ES-I3 (cell line): ENCODE data around the gene HMOX2.

ENCODE experiments used
- H3K36me3 ChIP-seq: 2 replicates; pipeline ENCODE4 v1.6.1; 2013; ENCODE audit warnings: mild to moderate bottlenecking, low read length, control low read depth, moderate library complexity; ENCODE audit not compliant: insufficient read depth
- H3K4me1 ChIP-seq: 2 replicates; pipeline ENCODE4 v1.6.1; 2013; ENCODE audit warnings: mild to moderate bottlenecking, control low read depth, low read length; ENCODE audit not compliant: insufficient read depth
- H3K9ac ChIP-seq: 2 replicates; pipeline ENCODE4 v1.6.1; 2013; ENCODE audit warnings: low read depth, mild to moderate bottlenecking, low read length, moderate library complexity
- H3K9me3 ChIP-seq: 2 replicates; pipeline ENCODE4 v1.6.1; 2013; ENCODE audit warnings: mild to moderate bottlenecking, low read length, moderate library complexity; ENCODE audit not compliant: control insufficient read depth, insufficient read depth

Gene HMOX2

GRCh38 chr16:4452674-4453073 is 23.5 kb upstream of the HMOX2 start:
- no peaks in the 10 kb centered on the region for H3K4me1 ChIP-seq
- peaks cover 23% of the 10 kb centered on the region for H3K36me3 ChIP-seq
- H3K9ac ChIP-seq = no peak overlapping the region

DNA sequence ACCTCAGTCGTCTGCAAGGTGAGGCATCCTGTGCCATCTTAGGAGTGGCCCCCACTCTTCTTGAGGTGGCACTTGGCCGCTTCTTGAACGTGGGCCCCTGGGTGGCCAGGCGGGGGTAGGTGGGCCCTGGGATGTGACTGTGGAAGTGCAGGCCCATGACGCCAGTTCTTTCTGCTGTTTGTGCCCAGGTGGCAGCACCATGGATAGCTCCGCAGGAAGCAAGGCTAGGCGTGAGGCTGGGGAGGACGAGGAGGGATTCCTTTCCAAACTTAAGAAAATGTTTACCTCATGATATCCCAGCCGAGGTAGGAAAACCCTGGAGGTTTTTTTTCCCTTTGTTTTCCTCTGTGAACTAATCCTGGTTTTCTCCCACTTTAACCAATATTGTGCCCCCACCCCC is 21.6 kb upstream of the HMOX2 start:
- Histone ChIP-seq H3K9ac (no peak overlapping the region), H3K9me3 (no peaks in the 10 kb centered on the region), H3K36me3 (peaks cover 22% of the 10 kb centered on the region), H3K4me1 (no peaks in the 10 kb centered on the region)

More at GRCh38 chr16:4452674-4453073, 23.5 kb upstream of the HMOX2 start:
- H3K9me3 ChIP-seq = no peaks in the 10 kb centered on the region

GRCh38 chr16:4455081-4455480 is 21.1 kb upstream of the HMOX2 start:
- Histone ChIP-seq H3K9me3 (no peaks in the 10 kb centered on the region), H3K36me3 (peaks cover 20% of the 10 kb centered on the region), H3K4me1 (no peaks in the 10 kb centered on the region), H3K9ac (no peak overlapping the region)

- Histone ChIP-seq H3K36me3 (peaks cover 18% of the 10 kb centered on the region), H3K9ac (no peak overlapping the region), H3K9me3 (no peaks in the 10 kb centered on the region), H3K4me1 (peaks cover 3% of the 10 kb centered on the region)
Measured at GRCh38 chr16:4455951-4456350, 20.2 kb upstream of the HMOX2 start.

DNA sequence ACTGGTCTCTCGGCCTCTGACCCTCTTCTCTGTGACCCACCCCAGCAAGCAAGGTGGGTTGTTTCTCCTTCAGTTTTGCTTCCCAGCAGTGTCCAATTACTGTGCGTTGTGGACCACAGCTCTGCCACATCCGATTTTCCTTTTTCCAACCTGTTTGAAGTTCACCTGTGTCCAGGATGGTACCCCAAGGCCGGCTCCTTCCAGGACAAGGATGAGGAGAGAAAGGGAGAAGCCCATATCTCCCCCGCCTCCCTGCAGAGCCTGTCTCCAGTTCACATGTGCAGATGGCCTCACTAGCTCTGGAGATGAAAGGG is 15.3 kb upstream of the HMOX2 start:
- peaks cover 6% of the 10 kb centered on the region for H3K4me1 ChIP-seq
- H3K36me3 ChIP-seq = peaks cover 13% of the 10 kb centered on the region
- no peaks in the 10 kb centered on the region for H3K9me3 ChIP-seq
- no peak overlapping the region for H3K9ac ChIP-seq

DNA sequence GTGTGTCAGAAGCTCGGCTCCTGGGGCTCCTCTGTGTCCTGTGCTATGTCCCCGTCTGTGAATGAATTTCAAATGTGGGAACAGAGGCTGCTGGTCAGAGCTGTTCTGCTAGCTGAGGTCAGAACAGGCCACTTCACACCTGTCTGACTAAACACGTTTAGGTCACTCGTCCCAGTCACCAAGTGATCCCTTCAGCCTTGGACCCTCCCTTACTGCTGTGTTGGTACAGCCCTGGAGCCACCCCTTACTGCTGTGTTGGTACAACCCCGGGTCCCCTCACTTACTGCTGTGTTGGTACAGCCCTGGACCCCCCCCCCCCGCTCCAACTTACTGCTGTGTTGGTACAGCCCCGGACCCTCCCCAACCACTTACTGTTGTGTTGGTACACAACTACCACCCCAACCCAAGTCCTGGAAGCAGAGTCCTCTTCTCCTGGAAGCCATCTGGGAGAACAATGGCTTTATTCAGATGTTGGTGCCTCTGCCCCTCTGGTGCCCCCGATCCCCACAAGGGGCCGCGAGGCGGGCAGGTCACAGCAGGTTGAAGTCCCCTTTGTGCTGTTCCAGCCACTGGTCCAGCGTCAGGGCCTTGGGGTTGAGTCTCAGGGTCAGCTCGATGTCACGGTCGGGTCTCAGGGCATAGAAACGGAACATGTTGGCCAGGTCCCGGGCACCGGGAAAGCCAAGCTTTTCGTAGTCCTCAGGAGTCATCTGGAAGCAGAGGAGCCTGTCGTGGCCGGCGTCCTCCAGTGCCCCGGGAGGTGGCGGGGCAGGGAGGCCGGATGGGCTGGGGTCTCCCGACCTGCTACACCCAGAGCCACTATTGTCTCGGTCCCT is 14.7 kb upstream of the HMOX2 start:
- peaks cover 6% of the 10 kb centered on the region for H3K4me1 ChIP-seq

GRCh38 chr16:4463522-4464163 is 12.6 kb upstream of the HMOX2 start:
- H3K9me3 ChIP-seq = no peaks in the 10 kb centered on the region
- H3K4me1 ChIP-seq = peaks cover 6% of the 10 kb centered on the region
- peaks cover 19% of the 10 kb centered on the region for H3K36me3 ChIP-seq
- H3K9ac ChIP-seq = no peak overlapping the region

More for the DNA sequence above, 14.7 kb upstream of the HMOX2 start:
- Histone ChIP-seq H3K36me3 (peaks cover 15% of the 10 kb centered on the region), H3K9ac (no peak overlapping the region), H3K9me3 (no peaks in the 10 kb centered on the region)

DNA sequence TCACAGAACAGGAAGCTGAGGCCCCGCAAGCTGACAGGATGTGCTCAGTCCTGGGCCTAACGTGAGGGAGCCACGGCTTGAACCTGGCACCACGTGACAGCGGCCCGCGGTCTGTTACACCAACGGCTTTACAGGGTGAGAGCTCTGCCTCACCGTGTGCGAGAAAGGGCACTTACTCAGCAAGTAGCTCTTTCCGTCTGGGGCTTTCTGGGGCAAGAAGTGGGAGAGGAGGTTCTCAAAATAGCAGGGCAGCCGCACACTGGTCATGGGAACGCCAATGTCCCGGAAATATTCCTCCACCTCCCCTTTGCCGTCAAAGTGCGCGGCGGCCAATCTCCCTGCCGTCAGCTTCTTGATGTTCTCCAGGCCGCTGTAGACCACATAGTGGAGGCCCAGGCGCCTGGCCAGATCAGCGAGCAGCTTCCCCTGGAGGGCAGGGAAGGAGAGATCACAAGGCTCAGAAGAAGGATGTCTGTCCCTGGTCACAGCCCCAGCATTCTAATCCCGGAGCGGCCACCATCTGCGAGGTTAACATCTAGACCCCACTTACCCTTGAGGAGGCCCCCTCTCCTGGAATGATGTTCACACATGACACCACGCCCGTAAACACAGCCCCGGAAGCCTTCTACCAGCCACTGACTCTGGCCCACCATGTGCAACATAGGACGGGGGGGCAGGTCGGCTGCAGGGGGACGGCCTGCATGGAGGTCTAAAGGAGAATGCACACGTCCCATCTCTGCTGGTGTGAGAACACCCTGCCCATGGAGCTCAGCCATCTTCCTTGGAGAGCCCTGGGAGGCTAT is 10.0 kb upstream of the HMOX2 start:
- Histone ChIP-seq H3K9me3 (no peaks in the 10 kb centered on the region), H3K36me3 (peaks cover 26% of the 10 kb centered on the region), H3K9ac (no peak overlapping the region), H3K4me1 (peaks cover under 1% of the 10 kb centered on the region)

DNA sequence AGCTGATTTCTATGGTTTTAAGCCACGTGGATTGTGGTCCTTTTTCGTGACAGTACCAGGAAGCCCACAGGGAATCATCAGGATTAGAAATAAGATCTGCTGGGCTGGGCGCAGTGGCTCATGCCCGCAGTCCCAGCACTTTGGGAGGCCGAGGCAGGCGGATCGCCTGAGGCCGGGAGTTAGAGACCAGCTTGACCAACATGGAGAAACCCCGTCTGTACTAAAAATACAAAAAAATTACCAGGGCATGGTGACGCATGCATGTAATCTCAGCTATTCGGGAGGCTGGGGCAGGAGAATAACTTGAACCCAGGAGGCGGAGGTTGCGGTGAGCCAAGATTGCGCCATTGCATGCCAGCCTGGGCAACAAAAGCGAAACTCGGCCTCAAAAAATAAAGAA is 8.3 kb upstream of the HMOX2 start:
- Histone ChIP-seq H3K4me1 (no peaks in the 10 kb centered on the region), H3K36me3 (peaks cover 26% of the 10 kb centered on the region), H3K9me3 (no peaks in the 10 kb centered on the region), H3K9ac (no peak overlapping the region)

DNA sequence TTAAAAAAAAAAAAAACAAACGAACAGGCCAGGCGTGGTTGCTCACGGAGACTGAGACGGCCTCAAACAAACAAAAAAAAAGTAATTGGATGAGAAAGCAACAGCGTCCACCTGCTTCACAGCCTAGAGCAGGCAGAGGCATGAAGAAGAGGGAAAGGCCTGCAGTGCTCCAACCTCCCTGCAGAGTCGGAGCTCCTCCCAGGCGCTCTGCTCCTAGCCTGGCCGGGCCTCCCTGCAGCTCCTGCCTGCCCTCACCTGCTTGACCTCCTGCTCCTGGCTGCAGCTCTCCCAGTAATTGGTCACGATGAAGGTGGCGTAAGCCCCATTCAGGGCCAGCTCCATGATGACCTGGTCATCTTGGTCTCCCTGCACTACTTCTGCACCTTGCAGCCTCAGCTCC is 7.2 kb upstream of the HMOX2 start:
- Histone ChIP-seq H3K9ac (no peak overlapping the region), H3K36me3 (peaks cover 24% of the 10 kb centered on the region), H3K9me3 (no peaks in the 10 kb centered on the region)

DNA sequence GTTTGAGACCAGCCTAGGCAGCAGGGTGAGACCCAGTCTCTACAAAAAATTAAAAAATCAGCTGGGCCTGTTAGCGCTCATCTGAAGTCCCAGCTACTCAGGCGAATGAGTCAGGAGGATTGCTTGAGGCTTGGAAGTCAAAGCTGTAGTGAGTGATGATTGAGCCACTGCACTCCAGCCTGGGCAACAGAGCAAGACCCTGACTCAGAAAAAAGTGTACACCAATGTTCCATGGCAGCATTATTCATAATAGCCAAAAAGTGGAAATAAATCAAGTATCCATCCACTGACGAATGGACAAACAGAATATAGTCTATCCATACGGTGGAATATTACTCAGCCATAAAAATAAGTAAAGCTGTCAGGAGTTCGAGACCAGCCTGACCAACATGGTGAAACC is 4.3 kb upstream of the HMOX2 start:
- H3K4me1 ChIP-seq = 0 out of 2 replicates have a peak, but pooled peaks cover 2% of the 10 kb centered on the region
- H3K36me3 ChIP-seq = peaks cover 12% of the 10 kb centered on the region
- no peak overlapping the region for H3K9ac ChIP-seq
- no peaks in the 10 kb centered on the region; the same call in 1 of the 2 replicates for H3K9me3 ChIP-seq

More for the DNA sequence above, 7.2 kb upstream of the HMOX2 start:
- H3K4me1 ChIP-seq = no peaks in the 10 kb centered on the region

GRCh38 chr16:4472880-4473279 is 3.3 kb upstream of the HMOX2 start:
- Histone ChIP-seq H3K4me1 (peaks cover 5% of the 10 kb centered on the region), H3K9ac (no peak overlapping the region), H3K36me3 (peaks cover 12% of the 10 kb centered on the region; the same call in 1 of the 2 replicates), H3K9me3 (no peaks in the 10 kb centered on the region; the same call in 1 of the 2 replicates)

GRCh38 chr16:4474192-4474961 is 1.8 kb upstream of the HMOX2 start, which contains the start of gene NMRAL1:
TSS of gene NMRAL1 (minus strand) at chr16:4474625. CDS start at chr16:4474132, 493 bp downstream.
- Histone ChIP-seq H3K4me1 (peaks cover 10% of the 10 kb centered on the region), H3K9me3 (no peaks in the 10 kb centered on the region; the same call in 1 of the 2 replicates), H3K36me3 (no peaks in the 10 kb centered on the region), H3K9ac (peak within 1 kb of the TSS; percentile 77)

DNA sequence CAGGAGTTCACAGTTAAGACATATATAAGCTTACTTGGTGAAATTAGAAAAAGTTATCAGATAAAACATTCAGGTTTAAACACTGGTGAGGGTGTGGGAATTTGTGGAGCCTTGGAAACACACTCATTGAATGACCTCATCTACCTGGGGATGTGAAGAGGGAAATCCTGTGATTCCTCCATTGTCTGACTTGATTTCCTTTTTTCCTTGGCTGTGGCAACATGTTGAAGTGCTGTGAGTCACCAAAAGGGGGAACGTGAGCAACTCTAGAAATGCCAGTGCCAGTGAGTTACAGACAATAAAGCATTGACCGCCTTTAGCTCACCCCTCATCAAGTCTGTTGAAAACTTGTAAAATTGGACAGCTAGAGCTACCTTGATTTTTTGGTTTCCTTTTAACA is 1.8 kb downstream of the HMOX2 start:
- H3K9me3 ChIP-seq = no peaks in the 10 kb centered on the region; the same call in 1 of the 2 replicates
- peaks cover 10% of the 10 kb centered on the region for H3K4me1 ChIP-seq
- H3K36me3 ChIP-seq = no peaks in the 10 kb centered on the region
- H3K9ac ChIP-seq = peak overlapping the region; percentile 71; the same call in 1 of the 2 replicates
